H9 (cell line): ENCODE data around the gene NRN1L. TPM values are rescaled to one million over a fixed set of nuclear protein-coding genes. Genes with fewer than 3 reads are reported as not detected.

ENCODE experiments used
- DNase-seq: peaks from one replicate; pipeline ENCODE4 v3.0.0-alpha.2; 2017
- H2AFZ ChIP-seq: one replicate; pipeline ENCODE4 v1.6.1; 2013; ENCODE audit warnings: mild to moderate bottlenecking, low read length, control low read depth, moderate library complexity
- H2AK5ac ChIP-seq: 2 replicates; pipeline ENCODE4 v1.6.1; 2013; ENCODE audit warnings: low read length, control low read depth, mixed read lengths; ENCODE audit not compliant: insufficient read length
- H2BK120ac ChIP-seq: one replicate; pipeline ENCODE4 v1.6.1; 2013; ENCODE audit warnings: low read depth, mild to moderate bottlenecking, low read length, control low read depth, inconsistent platforms; ENCODE audit not compliant: poor library complexity, severe bottlenecking
- H2BK12ac ChIP-seq: 2 replicates; pipeline ENCODE4 v1.6.1; 2013; ENCODE audit warnings: low read length, control low read depth, mixed read lengths, low read depth; ENCODE audit not compliant: insufficient read length
- H2BK15ac ChIP-seq: 2 replicates; pipeline ENCODE4 v1.6.1; 2013; ENCODE audit warnings: low read depth, low read length, control low read depth
- H2BK20ac ChIP-seq: one replicate; pipeline ENCODE4 v1.6.1; 2013; ENCODE audit warnings: low read depth, mild to moderate bottlenecking, low read length, control low read depth, inconsistent platforms; ENCODE audit not compliant: poor library complexity, severe bottlenecking
- H2BK5ac ChIP-seq: 2 replicates; pipeline ENCODE4 v1.6.1; 2013; ENCODE audit warnings: low read length, control low read depth, mixed read lengths; ENCODE audit not compliant: insufficient read length
- H3K14ac ChIP-seq: 2 replicates; pipeline ENCODE4 v1.6.1; 2013; ENCODE audit warnings: low read length, control low read depth; ENCODE audit not compliant: insufficient read depth
- H3K18ac ChIP-seq: 2 replicates; pipeline ENCODE4 v1.6.1; 2013; ENCODE audit warnings: low read depth, mild to moderate bottlenecking, mixed read lengths, low read length, control low read depth; ENCODE audit not compliant: insufficient read length
- H3K23ac ChIP-seq: 2 replicates; pipeline ENCODE4 v1.6.1; 2013; ENCODE audit warnings: low read length, control low read depth, mixed read lengths, low read depth; ENCODE audit not compliant: insufficient read length
- H3K23me2 ChIP-seq: 2 replicates; pipeline ENCODE4 v1.6.1; 2013; ENCODE audit warnings: low read depth, mild to moderate bottlenecking, mixed read lengths, low read length, control low read depth; ENCODE audit not compliant: insufficient read length, poor library complexity, severe bottlenecking
- H3K27ac ChIP-seq: 2 replicates; pipeline ENCODE4 v1.5.1; 2013; ENCODE audit warnings: low read length, control low read depth, mixed read lengths, low read depth; ENCODE audit not compliant: insufficient read length
- H3K27me3 ChIP-seq: 2 replicates; pipeline ENCODE4 v1.6.1; 2013; ENCODE audit warnings: low read length, control low read depth, inconsistent platforms; ENCODE audit not compliant: insufficient read depth
- H3K4ac ChIP-seq: 2 replicates; pipeline ENCODE4 v1.6.1; 2013; ENCODE audit warnings: low read depth, mild to moderate bottlenecking, control low read depth, inconsistent platforms, low read length, moderate library complexity
- H3K4me1 ChIP-seq: 2 replicates; pipeline ENCODE4 v1.6.1; 2013; ENCODE audit warnings: low read length, control low read depth, inconsistent platforms; ENCODE audit not compliant: insufficient read depth
- H3K4me2 ChIP-seq: 2 replicates; pipeline ENCODE4 v1.6.1; 2013; ENCODE audit warnings: low read length, control low read depth, mixed read lengths; ENCODE audit not compliant: insufficient read length, insufficient read depth
- H3K56ac ChIP-seq: 2 replicates; pipeline ENCODE4 v1.6.1; 2013; ENCODE audit warnings: low read depth, mild to moderate bottlenecking, mixed read lengths, low read length, control low read depth; ENCODE audit not compliant: insufficient read length
- H3K79me1 ChIP-seq: 2 replicates; pipeline ENCODE4 v1.6.1; 2013; ENCODE audit warnings: low read depth, mild to moderate bottlenecking, moderate library complexity, low read length, control low read depth, inconsistent platforms; ENCODE audit not compliant: insufficient read depth, poor library complexity, severe bottlenecking
- H3K79me2 ChIP-seq: 2 replicates; pipeline ENCODE4 v1.6.1; 2013; ENCODE audit warnings: low read length, control low read depth, inconsistent platforms; ENCODE audit not compliant: insufficient read depth
- H3K9ac ChIP-seq: 2 replicates; pipeline ENCODE4 v1.6.1; 2013; ENCODE audit warnings: low read length, control low read depth, mixed read lengths; ENCODE audit not compliant: insufficient read length; ENCODE audit errors: extremely low read depth
- H3K9me3 ChIP-seq: one replicate; pipeline ENCODE4 v1.6.1; 2013; ENCODE audit warnings: low read depth, low read length, inconsistent platforms; ENCODE audit not compliant: control insufficient read depth
- H3T11ph ChIP-seq: one replicate; pipeline ENCODE4 v1.6.1; 2013; ENCODE audit warnings: mild to moderate bottlenecking, low read length, control low read depth, inconsistent platforms
- H4K20me1 ChIP-seq: one replicate; pipeline ENCODE4 v1.6.1; 2013; ENCODE audit not compliant: control insufficient read depth, insufficient read length, insufficient read depth
- H4K5ac ChIP-seq: 2 replicates; pipeline ENCODE4 v1.6.1; 2013; ENCODE audit warnings: low read depth, mild to moderate bottlenecking, mixed read lengths, low read length, control low read depth; ENCODE audit not compliant: insufficient read length
- H4K8ac ChIP-seq: replicated peaks from 2 replicates; pipeline ENCODE4 v1.6.1; 2013; ENCODE audit warnings: low read length, control low read depth, mixed read lengths, low read depth; ENCODE audit not compliant: insufficient read length
- H4K91ac ChIP-seq: 2 replicates; pipeline ENCODE4 v1.6.1; 2013; ENCODE audit warnings: low read depth, mild to moderate bottlenecking, moderate library complexity, mixed read lengths, low read length, control low read depth; ENCODE audit not compliant: insufficient read length
- H3K27ac Mint-ChIP-seq, 3 experiments: 2 replicates in 2 of 3; 3 replicates in 1 of 3; pipeline ENCODE4 v1.8.0; 2020 to 2021; ENCODE audit warnings: mixed read lengths in 3 of 3, mild to moderate bottlenecking in 1 of 3, moderate library complexity in 1 of 3
- H3K27me3 Mint-ChIP-seq: 2 replicates; pipeline ENCODE4 v1.8.0; 2021; ENCODE audit warnings: low read depth, mild to moderate bottlenecking, moderate library complexity, mixed read lengths
- H3K36me3 Mint-ChIP-seq, 3 experiments: 2 replicates in 2 of 3; 3 replicates in 1 of 3; pipeline ENCODE4 v1.8.0; 2020 to 2021; ENCODE audit warnings: low read depth in 3 of 3, mixed read lengths in 3 of 3; ENCODE audit not compliant: insufficient read depth in 1 of 3
- H3K4me1 Mint-ChIP-seq, 2 experiments: 2 replicates each; pipeline ENCODE4 v1.8.0; 2020; ENCODE audit warnings: mixed read lengths in 2 of 2
- H3K4me3 Mint-ChIP-seq, 2 experiments: 2 replicates in 1 of 2; 3 replicates in 1 of 2; pipeline ENCODE4 v1.8.0; 2020 to 2021; ENCODE audit warnings: mild to moderate bottlenecking in 2 of 2, mixed read lengths in 2 of 2, moderate library complexity in 1 of 2
- H3K9me3 Mint-ChIP-seq, 2 experiments: 2 replicates in 1 of 2; 3 replicates in 1 of 2; pipeline ENCODE4 v1.8.0; 2020; ENCODE audit warnings: mild to moderate bottlenecking in 2 of 2, mixed read lengths in 2 of 2, moderate library complexity in 1 of 2
- CTCF ChIP-seq: fragments of 200-600 bp; sonication (generic); conservative IDR thresholded peaks from 3 replicates; pipeline ENCODE4 v1.8.0; 2021; ENCODE audit warnings: antibody characterized with exemption, mild to moderate bottlenecking
- WGBS: extraction: QIAGEN DNeasy Blood & Tissue Kit; methylation state at CpG from one replicate; pipeline ENCODE4 v1.1.7; 2013; ENCODE audit warnings: missing lambda C conversion rate, low lambda C conversion rate, mixed read lengths; ENCODE audit not compliant: insufficient read length; ENCODE audit errors: extremely low coverage; 5-methylcytosine and 5-hydroxymethylcytosine counted together
- total RNA-seq: library from RNA; stranded (reverse); gene quantifications from 2 replicates; pipeline ENCODE4 v1.2.1, GENCODE V29; 2021

Gene NRN1L
- total RNA-seq, 1 experiment from 2014 or later = 2.0 TPM

- H2BK120ac ChIP-seq = no peak overlapping the region
- H4K5ac ChIP-seq = no peak overlapping the region
- H4K20me1 ChIP-seq = no peaks in the 10 kb centered on the region
- no peaks in the 10 kb centered on the region for H3K23me2 ChIP-seq
- H2BK5ac ChIP-seq = no peak overlapping the region
- H3K4ac ChIP-seq = peak overlapping the region; percentile 5; the same call in 1 of the 2 replicates
- WGBS = no CpG with 5 or more reads among the region's 5 CpGs
- H3K79me1 ChIP-seq = peaks cover 5% of the 10 kb centered on the region
- TF ChIP-seq CTCF = no peak
- H3K14ac ChIP-seq = peak overlapping the region; percentile 77; the same call in 1 of the 2 replicates
- no peak for DNase-seq
- H3K27me3 ChIP-seq = no peaks in the 10 kb centered on the region
- H2BK20ac ChIP-seq = no peak overlapping the region
- peaks cover 6% of the 10 kb centered on the region; the same call in 1 of the 2 replicates for H3K4me1 ChIP-seq
- no peak overlapping the region; a peak in 1 of 5 replicates for H3K4me3 Mint-ChIP-seq
- H3K79me2 ChIP-seq = peaks cover 49% of the 10 kb centered on the region; the same call in 1 of the 2 replicates
- no peak overlapping the region for H3K56ac ChIP-seq
- H3K27ac ChIP-seq = no peak overlapping the region
- no peak overlapping the region for H2AK5ac ChIP-seq
- no peak overlapping the region for H2BK12ac ChIP-seq
- no peak overlapping the region for H3K9ac ChIP-seq
- H3K27ac Mint-ChIP-seq = peak overlapping the region; percentile 85 to 95 (median 95); a peak in 6 of 7 replicates
- peak overlapping the region; percentile 43 for H3K18ac ChIP-seq
- H3K4me1 Mint-ChIP-seq = peaks cover 43 to 52% of the 10 kb centered on the region in 2 experiments
- peak overlapping the region; percentile 30 for H4K91ac ChIP-seq
- H3K9me3 ChIP-seq = no peaks in the 10 kb centered on the region
- H3K36me3 Mint-ChIP-seq = peaks cover 17 to 29% (median 23%) of the 10 kb centered on the region in 3 experiments
- no peak overlapping the region for H2BK15ac ChIP-seq
- no peaks in the 10 kb centered on the region for H3K27me3 Mint-ChIP-seq
- H3T11ph ChIP-seq = no peak overlapping the region
- H3K23ac ChIP-seq = no peak overlapping the region
- no peak overlapping the region for H2AFZ ChIP-seq
- H4K8ac ChIP-seq = no peak overlapping the region
- no peaks in the 10 kb centered on the region for H3K9me3 Mint-ChIP-seq
- H3K4me2 ChIP-seq = no peak overlapping the region
Measured at GRCh38 chr16:67856927-67857546, 27.6 kb upstream of the NRN1L start.
